Liver (tissue), 9 donors: ENCODE measurements around the gene ATP5IF1. TPM values are rescaled to one million over a fixed set of nuclear protein-coding genes. Genes with fewer than 3 reads are reported as not detected.

Experiments used
- DNase-seq: peaks from one replicate; pipeline ENCODE4 v3.0.0-alpha.2; 2017; ENCODE audit warnings: low spot score
- H3K27ac ChIP-seq, 2 donors: one replicate each; pipeline ENCODE4 v1.7.0; 2013; ENCODE audit warnings: inconsistent platforms in 2 of 2, low read length in 2 of 2, control low read depth in 1 of 2, low read depth in 1 of 2, mild to moderate bottlenecking in 1 of 2
- H3K27me3 ChIP-seq, 4 donors: one replicate each; pipeline versions ENCODE4 v1.6.1 to v1.7.0; 2013; ENCODE audit warnings: low read length in 3 of 4, inconsistent platforms in 1 of 4, mild to moderate bottlenecking in 1 of 4, moderate library complexity in 1 of 4; ENCODE audit not compliant: control insufficient read depth in 4 of 4, insufficient read depth in 4 of 4
- H3K36me3 ChIP-seq, 4 donors: one replicate each; pipeline versions ENCODE4 v1.6.1 to v1.7.0; 2013; ENCODE audit warnings: low read length in 3 of 4, mild to moderate bottlenecking in 3 of 4, low read depth in 1 of 4, moderate library complexity in 1 of 4; ENCODE audit not compliant: control insufficient read depth in 4 of 4, insufficient read depth in 3 of 4
- H3K4me1 ChIP-seq, 4 donors: one replicate each; pipeline versions ENCODE4 v1.6.1 to v1.7.0; 2013; ENCODE audit warnings: low read length in 3 of 4, mild to moderate bottlenecking in 3 of 4, moderate library complexity in 1 of 4; ENCODE audit not compliant: control insufficient read depth in 4 of 4, insufficient read depth in 4 of 4
- H3K4me3 ChIP-seq, 3 donors: one replicate each; pipeline versions ENCODE4 v1.6.1 to v1.7.0; 2013; ENCODE audit warnings: low read length in 3 of 3, control low read depth in 1 of 3, low read depth in 1 of 3, mild to moderate bottlenecking in 1 of 3
- H3K9ac ChIP-seq, 2 donors: one replicate each; pipeline ENCODE4 v1.7.0; 2013; ENCODE audit warnings: low read length in 2 of 2, mild to moderate bottlenecking in 2 of 2, moderate library complexity in 2 of 2, control low read depth in 1 of 2, low read depth in 1 of 2
- H3K9me3 ChIP-seq, 4 donors: one replicate each; pipeline versions ENCODE4 v1.6.1 to v1.7.0; 2013; ENCODE audit warnings: low read length in 3 of 4; ENCODE audit not compliant: control insufficient read depth in 4 of 4
- EGR1 ChIP-seq, 2 donors: IDR thresholded peaks; 2 replicates each; pipeline ENCODE4 v1.6.1; 2016 to 2018; ENCODE audit warnings: antibody characterized with exemption in 2 of 2, low read depth in 2 of 2
- FOXA1 ChIP-seq: IDR thresholded peaks from 2 replicates; pipeline ENCODE4 v1.6.1; 2016; ENCODE audit warnings: antibody characterized with exemption
- FOXA2 ChIP-seq: IDR thresholded peaks from 2 replicates; pipeline ENCODE4 v1.6.1; 2016; ENCODE audit warnings: antibody characterized with exemption
- GABPA ChIP-seq, 2 donors: IDR thresholded peaks in 1 of 2; conservative IDR thresholded peaks in 1 of 2; 2 replicates each; pipeline ENCODE4 v1.6.1; 2016; ENCODE audit warnings: antibody characterized with exemption in 2 of 2, mild to moderate bottlenecking in 1 of 2, moderate library complexity in 1 of 2
- HNF4A ChIP-seq, 2 donors: conservative IDR thresholded peaks; 2 replicates each; pipeline ENCODE4 v1.6.1; 2016; ENCODE audit warnings: antibody characterized with exemption in 2 of 2, mild to moderate bottlenecking in 2 of 2
- HNF4G ChIP-seq: IDR thresholded peaks from 2 replicates; pipeline ENCODE4 v1.6.1; 2016; ENCODE audit warnings: antibody characterized with exemption
- JUND ChIP-seq, 2 donors: IDR thresholded peaks; 2 replicates each; pipeline ENCODE4 v1.6.1; 2016; ENCODE audit warnings: antibody characterized with exemption in 2 of 2
- NR2F2 ChIP-seq: IDR thresholded peaks from 2 replicates; pipeline ENCODE4 v1.6.1; 2016; ENCODE audit warnings: antibody characterized with exemption
- RAD21 ChIP-seq, 2 donors: IDR thresholded peaks; 2 replicates each; pipeline ENCODE4 v1.6.1; 2016; ENCODE audit warnings: antibody characterized with exemption in 2 of 2, mild to moderate bottlenecking in 2 of 2
- RXRA ChIP-seq, 2 donors: IDR thresholded peaks; 2 replicates each; pipeline ENCODE4 v1.6.1; 2017 to 2018; ENCODE audit warnings: antibody characterized with exemption in 2 of 2, mild to moderate bottlenecking in 1 of 2
- SP1 ChIP-seq: IDR thresholded peaks from 2 replicates; pipeline ENCODE4 v1.6.1; 2018; ENCODE audit warnings: antibody characterized with exemption, mild to moderate bottlenecking
- TAF1 ChIP-seq: conservative IDR thresholded peaks from 2 replicates; pipeline ENCODE4 v1.6.1; 2016; ENCODE audit warnings: antibody characterized with exemption, mild to moderate bottlenecking
- YY1 ChIP-seq: IDR thresholded peaks from 2 replicates; pipeline ENCODE4 v1.6.1; 2016; ENCODE audit warnings: antibody characterized with exemption, mild to moderate bottlenecking
- WGBS: extraction: QIAGEN DNeasy Blood & Tissue Kit; methylation state at CpG from one replicate; pipeline ENCODE4 v1.1.7; 2013; 5-methylcytosine and 5-hydroxymethylcytosine counted together
- polyA plus RNA-seq, 2 donors: library from polyadenylated mRNA; stranded (reverse) in 1 of 2; unstranded in 1 of 2; fragments of 200-250 nt in 1 of 2; fragments of >200 nt in 1 of 2; fragmentation: Nextera tagmentation in 1 of 2; extraction: Ambion mirVana in 1 of 2; gene quantifications; one replicate each; pipeline versions ENCODE4 v1.2.1 to v1.2.3, GENCODE V29; 2013 to 2015
- total RNA-seq, 2 donors: library from RNA; depleted of rRNA; stranded (reverse); fragments of >200 nt; gene quantifications; one replicate each; pipeline ENCODE4 v1.2.3, GENCODE V29; 2014
- TF ChIP-seq, protein P1 (sequence below): IDR thresholded peaks from 2 replicates; pipeline ENCODE4 v1.6.1; 2016; ENCODE audit warnings: antibody characterized with exemption
- TF ChIP-seq, protein P2 (sequence below): IDR thresholded peaks from 2 replicates; pipeline ENCODE4 v1.6.1; 2016; ENCODE audit warnings: antibody characterized with exemption
- TF ChIP-seq, protein P3 (sequence below): fragments of 150-350 bp; IDR thresholded peaks from 2 replicates; pipeline ENCODE4 v1.5.1; 2017; ENCODE audit warnings: improper control_type of control experiment, low read depth, low read length; ENCODE audit not compliant: missing input control
- TF ChIP-seq, protein P4 (sequence below): IDR thresholded peaks from 2 replicates; pipeline ENCODE4 v1.6.1; 2016; ENCODE audit warnings: antibody characterized with exemption
- donor health status: healthy.
- donor health status: healthy.
- donor health status: healthy.
- donor health status: healthy.
- donor health status: healthy.

ATP5IF1 gene
- total and polyA plus RNA-seq, 4 donors: 136 to 456 (median 168) TPM

DNA sequence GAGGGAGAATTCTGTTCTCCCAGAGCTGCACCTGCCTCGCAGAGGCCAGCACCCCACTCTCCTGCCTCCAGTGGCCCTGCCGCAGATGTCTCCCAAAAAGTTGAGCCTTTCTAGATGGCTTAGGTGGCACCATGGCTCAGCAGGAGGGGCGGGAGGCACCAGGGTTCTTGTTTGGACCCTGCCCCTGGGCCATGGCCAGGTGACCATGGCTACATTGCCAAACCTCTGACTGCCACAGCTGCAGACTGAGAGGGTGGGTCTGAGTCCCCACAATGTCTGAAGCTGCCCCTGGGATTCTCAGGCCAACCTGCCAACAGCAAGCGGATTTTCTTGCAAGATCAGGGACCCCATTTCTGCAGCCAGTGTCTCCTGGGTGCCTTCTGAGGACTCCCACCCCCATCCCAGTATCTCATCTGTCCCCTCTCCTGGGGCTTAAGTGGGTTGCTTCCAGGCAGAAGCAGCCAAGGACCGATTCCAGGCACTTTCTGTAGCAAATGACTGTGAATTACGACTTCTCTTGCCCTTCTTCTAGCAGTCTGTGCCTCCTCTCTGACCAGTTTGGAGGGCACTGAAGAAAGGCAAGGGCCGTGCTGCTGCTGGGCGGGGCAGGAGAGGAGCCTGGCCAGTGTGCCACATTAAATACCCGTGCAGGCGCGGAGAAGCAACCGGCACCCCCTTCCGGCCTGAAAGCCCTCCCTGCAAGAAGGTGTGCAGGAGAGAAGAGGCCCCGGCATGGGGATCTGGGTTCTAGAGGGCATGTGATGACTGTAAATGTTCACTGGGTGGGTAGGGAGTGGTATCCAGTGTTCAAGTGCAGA lies 45.9 kb downstream of the ATP5IF1 start:
- H3K4me3 ChIP-seq: no peak overlapping the region
- H3K27me3 ChIP-seq: no peaks in the 10 kb centered on the region
- TF ChIP-seq TAF1: no peak
- TF ChIP-seq, protein P1, sequence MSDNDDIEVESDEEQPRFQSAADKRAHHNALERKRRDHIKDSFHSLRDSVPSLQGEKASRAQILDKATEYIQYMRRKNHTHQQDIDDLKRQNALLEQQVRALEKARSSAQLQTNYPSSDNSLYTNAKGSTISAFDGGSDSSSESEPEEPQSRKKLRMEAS: no peak
- TF ChIP-seq HNF4G: peak; percentile 18
- no peak for TF ChIP-seq GABPA (IDR thresholded peaks at IDR 0.05 in 1 of 2, conservative IDR thresholded peaks at IDR 0.05 in 1 of 2)
- TF ChIP-seq RAD21 (IDR thresholded peaks at IDR 0.05): no peak
- TF ChIP-seq FOXA1: no peak
- no peak for TF ChIP-seq FOXA2
- TF ChIP-seq HNF4A (conservative IDR thresholded peaks at IDR 0.05): peak; percentile 74 to 77
- TF ChIP-seq, protein P2, sequence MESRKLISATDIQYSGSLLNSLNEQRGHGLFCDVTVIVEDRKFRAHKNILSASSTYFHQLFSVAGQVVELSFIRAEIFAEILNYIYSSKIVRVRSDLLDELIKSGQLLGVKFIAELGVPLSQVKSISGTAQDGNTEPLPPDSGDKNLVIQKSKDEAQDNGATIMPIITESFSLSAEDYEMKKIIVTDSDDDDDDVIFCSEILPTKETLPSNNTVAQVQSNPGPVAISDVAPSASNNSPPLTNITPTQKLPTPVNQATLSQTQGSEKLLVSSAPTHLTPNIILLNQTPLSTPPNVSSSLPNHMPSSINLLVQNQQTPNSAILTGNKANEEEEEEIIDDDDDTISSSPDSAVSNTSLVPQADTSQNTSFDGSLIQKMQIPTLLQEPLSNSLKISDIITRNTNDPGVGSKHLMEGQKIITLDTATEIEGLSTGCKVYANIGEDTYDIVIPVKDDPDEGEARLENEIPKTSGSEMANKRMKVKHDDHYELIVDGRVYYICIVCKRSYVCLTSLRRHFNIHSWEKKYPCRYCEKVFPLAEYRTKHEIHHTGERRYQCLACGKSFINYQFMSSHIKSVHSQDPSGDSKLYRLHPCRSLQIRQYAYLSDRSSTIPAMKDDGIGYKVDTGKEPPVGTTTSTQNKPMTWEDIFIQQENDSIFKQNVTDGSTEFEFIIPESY: no peak
- no peak for TF ChIP-seq RXRA (IDR thresholded peaks at IDR 0.05)
- peak in 1 of 2 donors; percentile 20 for TF ChIP-seq EGR1 (IDR thresholded peaks at IDR 0.05; ENCODE audit: low read depth in 2 of 2)
- peak; percentile 23 for TF ChIP-seq SP1
- no peak for TF ChIP-seq NR2F2
- TF ChIP-seq JUND (IDR thresholded peaks at IDR 0.05): no peak
- TF ChIP-seq YY1: no peak
- peaks cover 22 to 56% (median 40%) of the 10 kb centered on the region in 4 donors for H3K4me1 ChIP-seq
- H3K27ac ChIP-seq: peak overlapping the region; percentile 79 to 83
- peaks cover 6 to 25% (median 19%) of the 10 kb centered on the region in 4 donors for H3K36me3 ChIP-seq
- WGBS: 48% methylated on average over 14 of the region's 14 CpGs
- peak overlapping the region in 1 of 2 donors; percentile 43 for H3K9ac ChIP-seq
- H3K9me3 ChIP-seq: no peaks in the 10 kb centered on the region
- no peak for DNase-seq

DNA sequence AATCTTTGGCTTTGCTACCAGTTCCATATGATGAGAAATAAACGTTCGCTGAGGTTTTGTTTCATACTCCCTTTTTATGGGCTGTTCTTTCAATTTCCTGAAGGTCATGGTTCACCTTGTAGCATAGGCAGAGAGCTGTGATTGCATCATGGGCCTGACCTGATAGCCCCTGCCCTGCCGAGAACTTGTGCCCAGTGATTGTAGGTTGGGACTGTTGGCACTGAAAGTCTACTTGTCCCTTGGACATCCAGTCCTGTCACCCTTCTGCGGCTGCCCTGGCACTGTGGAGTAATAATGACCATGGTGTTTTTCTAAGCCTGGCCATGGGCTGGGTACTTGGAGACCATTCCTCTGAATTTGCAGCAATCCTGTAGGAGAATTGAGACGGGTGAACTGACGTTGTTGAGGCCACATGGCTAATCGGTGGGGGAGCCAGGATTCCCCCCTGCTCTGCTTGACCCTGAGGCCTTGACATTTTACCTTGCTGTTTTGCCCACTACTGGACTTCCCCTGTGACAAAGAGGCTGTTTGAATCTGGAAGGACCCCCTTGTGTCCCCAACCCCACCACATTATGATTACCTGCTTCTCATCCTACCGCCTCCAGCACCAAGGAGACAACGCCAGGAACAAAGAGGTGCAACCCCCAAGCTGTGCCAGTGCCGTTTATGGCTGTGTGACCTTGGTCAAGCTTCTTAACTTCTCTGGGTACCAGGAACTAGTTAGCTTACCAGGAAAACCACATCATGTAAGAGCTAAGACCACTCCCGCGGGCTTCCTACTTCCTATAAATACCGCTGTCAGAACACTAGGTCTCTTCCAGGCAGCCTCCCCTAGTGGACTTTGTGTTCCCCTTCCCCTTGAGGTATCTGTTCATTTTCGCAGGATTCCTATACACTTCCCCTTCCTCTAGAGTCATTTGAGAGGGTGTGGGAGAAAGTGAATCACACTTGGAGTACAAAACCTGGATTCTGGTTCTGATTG lies 46.8 kb downstream of the ATP5IF1 start:
- H3K4me3 ChIP-seq: no peak overlapping the region
- H3K27ac ChIP-seq: peak overlapping the region; percentile 79 to 83
- 55% methylated on average over 14 of the region's 14 CpGs for WGBS
- H3K27me3 ChIP-seq: no peaks in the 10 kb centered on the region
- no peak for DNase-seq
- peaks cover 6 to 23% (median 16%) of the 10 kb centered on the region in 4 donors for H3K36me3 ChIP-seq
- peaks cover 22 to 58% (median 40%) of the 10 kb centered on the region in 4 donors for H3K4me1 ChIP-seq
- H3K9ac ChIP-seq: no peak overlapping the region
- H3K9me3 ChIP-seq: no peaks in the 10 kb centered on the region
- TF ChIP-seq, protein P3, sequence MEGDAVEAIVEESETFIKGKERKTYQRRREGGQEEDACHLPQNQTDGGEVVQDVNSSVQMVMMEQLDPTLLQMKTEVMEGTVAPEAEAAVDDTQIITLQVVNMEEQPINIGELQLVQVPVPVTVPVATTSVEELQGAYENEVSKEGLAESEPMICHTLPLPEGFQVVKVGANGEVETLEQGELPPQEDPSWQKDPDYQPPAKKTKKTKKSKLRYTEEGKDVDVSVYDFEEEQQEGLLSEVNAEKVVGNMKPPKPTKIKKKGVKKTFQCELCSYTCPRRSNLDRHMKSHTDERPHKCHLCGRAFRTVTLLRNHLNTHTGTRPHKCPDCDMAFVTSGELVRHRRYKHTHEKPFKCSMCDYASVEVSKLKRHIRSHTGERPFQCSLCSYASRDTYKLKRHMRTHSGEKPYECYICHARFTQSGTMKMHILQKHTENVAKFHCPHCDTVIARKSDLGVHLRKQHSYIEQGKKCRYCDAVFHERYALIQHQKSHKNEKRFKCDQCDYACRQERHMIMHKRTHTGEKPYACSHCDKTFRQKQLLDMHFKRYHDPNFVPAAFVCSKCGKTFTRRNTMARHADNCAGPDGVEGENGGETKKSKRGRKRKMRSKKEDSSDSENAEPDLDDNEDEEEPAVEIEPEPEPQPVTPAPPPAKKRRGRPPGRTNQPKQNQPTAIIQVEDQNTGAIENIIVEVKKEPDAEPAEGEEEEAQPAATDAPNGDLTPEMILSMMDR: no peak
- TF ChIP-seq YY1 (peak; percentile 77), FOXA1 (peak; percentile 58), FOXA2 (no peak), TAF1 (no peak), RAD21 (IDR thresholded peaks at IDR 0.05) (peak; percentile 48 to 61), RXRA (IDR thresholded peaks at IDR 0.05) (peak; percentile 94 to 97), HNF4A (conservative IDR thresholded peaks at IDR 0.05) (peak; percentile 93 to 95), GABPA (IDR thresholded peaks at IDR 0.05 in 1 of 2, conservative IDR thresholded peaks at IDR 0.05 in 1 of 2) (peak in 1 of 2 donors; percentile 38), EGR1 (IDR thresholded peaks at IDR 0.05; ENCODE audit: low read depth in 2 of 2) (peak; percentile 32 to 51), JUND (IDR thresholded peaks at IDR 0.05) (peak; percentile 78 to 89), HNF4G (peak; percentile 68)
- TF ChIP-seq, protein P4, sequence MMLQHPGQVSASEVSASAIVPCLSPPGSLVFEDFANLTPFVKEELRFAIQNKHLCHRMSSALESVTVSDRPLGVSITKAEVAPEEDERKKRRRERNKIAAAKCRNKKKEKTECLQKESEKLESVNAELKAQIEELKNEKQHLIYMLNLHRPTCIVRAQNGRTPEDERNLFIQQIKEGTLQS: peak; percentile 94
- TF ChIP-seq, protein P1: peak; percentile 69
- TF ChIP-seq, protein P2: peak; percentile 43
